ENCODE data around the gene DSCAML1.

DSCAML1 gene

GRCh38 chr11:117607449-117607848, 189.6 kb downstream of the DSCAML1 start:
- no peak for DNase-seq (ENCODE audit: low spot score)

GRCh38 chr11:117606790-117607189, 190.2 kb downstream of the DSCAML1 start:
- DNase-seq (ENCODE audit: low spot score) = no peak

- DNase-seq (ENCODE audit: low spot score) = no peak
Observed at GRCh38 chr11:117606211-117606610, 190.8 kb downstream of the DSCAML1 start.

GRCh38 chr11:117605331-117605730, 191.7 kb downstream of the DSCAML1 start:
- no peak for DNase-seq (ENCODE audit: low spot score)

- DNase-seq (ENCODE audit: low spot score) = peak; percentile 68
Observed at GRCh38 chr11:117604336-117604995, 192.6 kb downstream of the DSCAML1 start.

- DNase-seq (ENCODE audit: low spot score) = no peak
Observed at GRCh38 chr11:117603932-117604331, 193.1 kb downstream of the DSCAML1 start.

- peak; percentile 76 for DNase-seq (ENCODE audit: low spot score)
Observed at GRCh38 chr11:117601006-117601708, 195.9 kb downstream of the DSCAML1 start.

GRCh38 chr11:117600234-117600783, 196.7 kb downstream of the DSCAML1 start:
- DNase-seq (ENCODE audit: low spot score) = peak; percentile 94

GRCh38 chr11:117597071-117597470, 199.9 kb downstream of the DSCAML1 start:
- no peak for DNase-seq (ENCODE audit: low spot score)

GRCh38 chr11:117595440-117595839, 201.6 kb downstream of the DSCAML1 start:
- no peak for DNase-seq (ENCODE audit: low spot score)

GRCh38 chr11:117594721-117595120, 202.3 kb downstream of the DSCAML1 start:
- no peak for DNase-seq (ENCODE audit: low spot score)

- no peak for DNase-seq (ENCODE audit: low spot score)
Observed at GRCh38 chr11:117593065-117593464, 204.0 kb downstream of the DSCAML1 start.

- DNase-seq (ENCODE audit: low spot score) = peak; percentile 67
Observed at GRCh38 chr11:117591316-117592039, 205.5 kb downstream of the DSCAML1 start.

- no peak for DNase-seq (ENCODE audit: low spot score)
Observed at GRCh38 chr11:117589063-117589462, 208.0 kb downstream of the DSCAML1 start.

- no peak for DNase-seq (ENCODE audit: low spot score)
Observed at GRCh38 chr11:117588166-117588810, 208.7 kb downstream of the DSCAML1 start.

- no peak for DNase-seq (ENCODE audit: low spot score)
Observed at GRCh38 chr11:117587416-117587815, 209.6 kb downstream of the DSCAML1 start.

- no peak for DNase-seq (ENCODE audit: low spot score)
Observed at GRCh38 chr11:117586392-117586791, 210.6 kb downstream of the DSCAML1 start.

- DNase-seq (ENCODE audit: low spot score) = no peak
Observed at GRCh38 chr11:117585631-117586030, 211.4 kb downstream of the DSCAML1 start.

- no peak for DNase-seq (ENCODE audit: low spot score)
Observed at GRCh38 chr11:117584056-117584830, 212.8 kb downstream of the DSCAML1 start.

GRCh38 chr11:117583063-117583801, 213.8 kb downstream of the DSCAML1 start:
- DNase-seq (ENCODE audit: low spot score) = peak; percentile 43

GRCh38 chr11:117582433-117582832, 214.6 kb downstream of the DSCAML1 start:
- no peak for DNase-seq (ENCODE audit: low spot score)

Measured in Ammon's horn (tissue), 1 donor.